Mesothelial cell of epicardium (in vitro differentiated cells): ENCODE results near the gene ITIH1. TPM values are rescaled to one million over a fixed set of nuclear protein-coding genes. Genes with fewer than 3 reads are reported as not detected.

ENCODE experiments used
- DNase-seq, 2 experiments: peaks; one replicate each; pipeline ENCODE4 v3.0.0; 2021; ENCODE audit warnings: low spot score in 2 of 2; ENCODE audit not compliant: unreplicated experiment in 2 of 2
- H3K27ac Mint-ChIP-seq: 2 replicates; pipeline ENCODE4 v1.8.0; 2021; ENCODE audit warnings: mixed read lengths
- H3K27me3 Mint-ChIP-seq: 2 replicates; pipeline ENCODE4 v1.8.0; 2021; ENCODE audit warnings: low read depth, mixed read lengths
- H3K36me3 Mint-ChIP-seq: 2 replicates; pipeline ENCODE4 v1.8.0; 2021; ENCODE audit warnings: mixed read lengths
- H3K4me1 Mint-ChIP-seq: 2 replicates; pipeline ENCODE4 v1.8.0; 2021; ENCODE audit warnings: mixed read lengths
- H3K4me3 Mint-ChIP-seq: 2 replicates; pipeline ENCODE4 v1.8.0; 2021; ENCODE audit warnings: mild to moderate bottlenecking, moderate library complexity, mixed read lengths
- H3K9me3 Mint-ChIP-seq: 2 replicates; pipeline ENCODE4 v1.8.0; 2021; ENCODE audit warnings: mixed read lengths
- CTCF ChIP-seq: fragments of 200-600 bp; sonication (generic); IDR thresholded peaks from one replicate; pipeline ENCODE4 v1.5.0; 2021; ENCODE audit warnings: antibody characterized with exemption; ENCODE audit not compliant: unreplicated experiment
- total RNA-seq: library from RNA; stranded (reverse); gene quantifications from 3 replicates; pipeline ENCODE4 v1.2.1, GENCODE V29; 2021

Gene ITIH1
- total RNA-seq, 1 donor from 2014 or later, result not detected

- no peak for TF ChIP-seq CTCF
- Mint-ChIP-seq H3K4me3 (no peak overlapping the region), H3K27me3 (no peaks in the 10 kb centered on the region), H3K9me3 (no peaks in the 10 kb centered on the region), H3K4me1 (no peaks in the 10 kb centered on the region), H3K36me3 (no peaks in the 10 kb centered on the region), H3K27ac (no peak overlapping the region)
- no peak for DNase-seq
Observed at GRCh38 chr3:52817221-52817620, 39.8 kb downstream of the ITIH1 start.

- H3K36me3 Mint-ChIP-seq, result no peaks in the 10 kb centered on the region
- no peak overlapping the region for H3K27ac Mint-ChIP-seq
- TF ChIP-seq CTCF, result no peak
- H3K4me1 Mint-ChIP-seq, result no peaks in the 10 kb centered on the region
- DNase-seq, result no peak
- no peaks in the 10 kb centered on the region for H3K27me3 Mint-ChIP-seq
- H3K9me3 Mint-ChIP-seq, result no peaks in the 10 kb centered on the region
- no peak overlapping the region for H3K4me3 Mint-ChIP-seq
Observed at GRCh38 chr3:52817860-52818259, 40.5 kb downstream of the ITIH1 start.

GRCh38 chr3:52819936-52820335 lies 42.5 kb downstream of the ITIH1 start:
- Mint-ChIP-seq H3K9me3 (no peaks in the 10 kb centered on the region), H3K36me3 (no peaks in the 10 kb centered on the region), H3K27ac (no peak overlapping the region), H3K4me1 (no peaks in the 10 kb centered on the region), H3K27me3 (no peaks in the 10 kb centered on the region), H3K4me3 (no peak overlapping the region)
- no peak for TF ChIP-seq CTCF
- DNase-seq, result no peak

GRCh38 chr3:52820736-52821135 lies 43.3 kb downstream of the ITIH1 start:
- Mint-ChIP-seq H3K9me3 (no peaks in the 10 kb centered on the region), H3K4me1 (no peaks in the 10 kb centered on the region), H3K27me3 (no peaks in the 10 kb centered on the region), H3K27ac (no peak overlapping the region), H3K36me3 (no peaks in the 10 kb centered on the region), H3K4me3 (no peak overlapping the region)
- DNase-seq, result no peak
- peak; percentile 59 for TF ChIP-seq CTCF

DNA sequence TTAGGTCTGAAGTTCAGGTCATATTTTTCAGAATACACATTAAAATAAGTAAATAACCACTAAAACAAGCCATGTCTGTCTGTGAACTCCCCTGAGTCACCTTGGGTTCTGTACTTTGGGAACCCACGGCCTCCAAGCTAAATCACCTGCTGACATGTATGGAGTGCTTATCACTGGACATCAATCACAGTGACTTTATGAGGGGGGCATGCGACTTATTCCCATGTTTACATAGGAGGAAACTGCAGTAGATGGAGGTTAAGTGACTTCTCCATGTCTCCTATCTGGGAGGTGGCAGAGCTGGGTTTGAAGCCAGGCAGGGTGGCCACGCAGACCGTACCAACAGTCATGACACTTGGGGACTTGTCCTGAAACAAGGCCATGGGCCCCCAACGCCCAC lies 45.0 kb downstream of the ITIH1 start:
- no peak for TF ChIP-seq CTCF
- Mint-ChIP-seq H3K36me3 (no peaks in the 10 kb centered on the region), H3K27ac (no peak overlapping the region), H3K9me3 (no peaks in the 10 kb centered on the region), H3K27me3 (no peaks in the 10 kb centered on the region), H3K4me3 (no peak overlapping the region), H3K4me1 (no peaks in the 10 kb centered on the region)
- DNase-seq, result no peak

GRCh38 chr3:52824037-52824436 lies 46.6 kb downstream of the ITIH1 start:
- no peaks in the 10 kb centered on the region for H3K36me3 Mint-ChIP-seq
- no peaks in the 10 kb centered on the region for H3K9me3 Mint-ChIP-seq
- no peaks in the 10 kb centered on the region for H3K27me3 Mint-ChIP-seq
- H3K4me1 Mint-ChIP-seq, result no peaks in the 10 kb centered on the region
- no peak overlapping the region for H3K4me3 Mint-ChIP-seq
- TF ChIP-seq CTCF, result no peak
- DNase-seq, result no peak
- H3K27ac Mint-ChIP-seq, result no peak overlapping the region
